Endothelial cell of umbilical vein (primary cell): ENCODE data around the gene SELENBP1. TPM values are rescaled to one million over a fixed set of nuclear protein-coding genes. Genes with fewer than 3 reads are reported as not detected.

Source experiments
- BruUV-seq: library from RNA; stranded (reverse); fragments of 400-500 nt; replicated peaks from 2 replicates; lab custom pipeline; 2021; lab: Mats Ljungman, UMichigan
- CTCF ChIA-PET: fragments of 300-600, 350-600 bp; sonication (Branson Sonifier 250); formaldehyde crosslinking; loops from one replicate; lab custom pipeline; 2021; ENCODE audit warnings: antibody characterized with exemption, inconsistent platforms; lab: Charles Lee
- POLR2A ChIA-PET: fragments of 300-600, 350-600 bp; sonication (Branson Sonifier 250); formaldehyde crosslinking; loops from one replicate; lab custom pipeline; 2021; ENCODE audit warnings: antibody characterized with exemption, inconsistent platforms; lab: Charles Lee
- DNase-seq: peaks from one replicate; pipeline ENCODE4 v3.0.0-alpha.2; 2011; ENCODE audit warnings: low read depth, low spot score
- FAIRE-seq: peaks from 2 replicates; lab custom pipeline; 2011; peaks lifted over from hg19 to GRCh38; lab: Jason Lieb, UNC
- H2AFZ ChIP-seq: 2 replicates; pipeline ENCODE4 v1.6.0; 2012; ENCODE audit warnings: low read depth, low read length, control low read depth, inconsistent platforms
- H3K27ac ChIP-seq: 2 replicates; pipeline ENCODE4 v1.5.1; 2011; ENCODE audit warnings: low read depth, mild to moderate bottlenecking, control low read depth, low read length, moderate library complexity; ENCODE audit not compliant: insufficient read depth
- H3K27me3 ChIP-seq, 2 experiments: 2 replicates each; pipeline versions ENCODE4 v1.6.0 to v1.6.1; 2011; ENCODE audit warnings: low read length in 2 of 2, mixed read lengths in 1 of 2; ENCODE audit not compliant: control insufficient read depth in 2 of 2, insufficient read depth in 2 of 2
- H3K36me3 ChIP-seq, 2 experiments: 2 replicates in 1 of 2; 3 replicates in 1 of 2; pipeline ENCODE4 v1.5.1; 2011; ENCODE audit warnings: low read length in 2 of 2, mild to moderate bottlenecking in 1 of 2, moderate library complexity in 1 of 2; ENCODE audit not compliant: control insufficient read depth in 2 of 2, insufficient read depth in 2 of 2; ENCODE audit errors: extremely low read depth in 1 of 2
- H3K4me1 ChIP-seq: 3 replicates; pipeline ENCODE4 v1.5.1; 2011; ENCODE audit warnings: mild to moderate bottlenecking, low read length; ENCODE audit not compliant: control insufficient read depth, insufficient read depth; ENCODE audit errors: extremely low read depth
- H3K4me2 ChIP-seq: 2 replicates; pipeline ENCODE4 v1.6.1; 2011; ENCODE audit warnings: low read length, control low read depth, mixed read lengths; ENCODE audit not compliant: insufficient read depth
- H3K4me3 ChIP-seq, 3 experiments: fragments of 200-600 bp in 1 of 3; sonication (generic), shearing (Covaris generic) in 1 of 3; replicated peaks in 1 of 3; 2 replicates each; pipeline ENCODE4 v1.5.1; 2011 to 2016; ENCODE audit warnings: control low read depth in 3 of 3, low read length in 3 of 3, mild to moderate bottlenecking in 2 of 3, inconsistent platforms in 1 of 3, low read depth in 1 of 3, moderate library complexity in 1 of 3; ENCODE audit not compliant: insufficient read depth in 1 of 3
- H3K79me2 ChIP-seq: 2 replicates; pipeline ENCODE4 v1.6.0; 2012; ENCODE audit warnings: low read length, inconsistent platforms; ENCODE audit not compliant: control insufficient read depth, insufficient read depth
- H3K9ac ChIP-seq: replicated peaks from 2 replicates; pipeline ENCODE3; 2011; ENCODE audit warnings: low read length, control low read depth; ENCODE audit not compliant: insufficient read depth; ENCODE audit errors: extremely low read depth
- H3K9me1 ChIP-seq: replicated peaks from 3 replicates; pipeline ENCODE4 v1.6.0; 2011; ENCODE audit warnings: mild to moderate bottlenecking, low read length; ENCODE audit not compliant: control insufficient read depth, insufficient read depth; ENCODE audit errors: extremely low read depth
- H3K9me3 ChIP-seq: replicated peaks from 2 replicates; pipeline ENCODE4 v1.5.1; 2012; ENCODE audit warnings: low read length, inconsistent platforms; ENCODE audit not compliant: control insufficient read depth, insufficient read depth
- H4K20me1 ChIP-seq: replicated peaks from 2 replicates; pipeline ENCODE3; 2011; ENCODE audit warnings: mild to moderate bottlenecking, low read length; ENCODE audit not compliant: control insufficient read depth, insufficient read depth; ENCODE audit errors: extremely low read depth
- CTCF ChIP-seq, 2 donors: IDR thresholded peaks; 1 replicate in 1 of 2; 2 replicates in 1 of 2; pipeline ENCODE4 v1.5.1; 2011; ENCODE audit warnings: low read length in 2 of 2, mild to moderate bottlenecking in 2 of 2, moderate library complexity in 2 of 2, control low read depth in 1 of 2, inconsistent platforms in 1 of 2, low read depth in 1 of 2; ENCODE audit not compliant: insufficient read depth in 1 of 2; ENCODE audit errors: extremely low read depth in 1 of 2
- EZH2 ChIP-seq: IDR thresholded peaks from 2 replicates; pipeline ENCODE4 v1.6.1; 2012; ENCODE audit warnings: borderline replicate concordance, low read depth, mild to moderate bottlenecking, moderate library complexity, low read length, inconsistent platforms; ENCODE audit not compliant: severe bottlenecking
- FOS ChIP-seq: IDR thresholded peaks from 2 replicates; pipeline ENCODE4 v1.6.1; 2011; ENCODE audit warnings: mild to moderate bottlenecking, low read length, moderate library complexity, borderline replicate concordance; ENCODE audit not compliant: insufficient read depth
- JUN ChIP-seq: IDR thresholded peaks from 2 replicates; pipeline ENCODE4 v1.6.1; 2011; ENCODE audit warnings: borderline replicate concordance, low read depth; ENCODE audit not compliant: insufficient read length, insufficient read depth
- MAX ChIP-seq: IDR thresholded peaks from 2 replicates; pipeline ENCODE4 v1.6.1; 2011; ENCODE audit not compliant: insufficient read depth, insufficient read length
- MYC ChIP-seq: IDR thresholded peaks from one replicate; pipeline ENCODE4 v1.6.1; 2011; ENCODE audit warnings: mild to moderate bottlenecking, low read depth, low read length
- POLR2A ChIP-seq: IDR thresholded peaks from 2 replicates; pipeline ENCODE4 v1.6.1; 2012; ENCODE audit warnings: low read depth, mild to moderate bottlenecking, control low read depth, low read length
- POLR2AphosphoS5 ChIP-seq: IDR thresholded peaks from 2 replicates; pipeline ENCODE4 v1.6.1; 2012; ENCODE audit warnings: low read depth, mild to moderate bottlenecking, control low read depth, low read length, moderate library complexity; ENCODE audit not compliant: insufficient read depth
- dilution Hi-C: fragments of 300-500 bp; cut with MboI; formaldehyde crosslinking; loops from one replicate; pipeline ENCODE4 v1.15.0; 2019; ENCODE audit warnings: low sequenced_read_pairs; ENCODE audit not compliant: extremely low pct_ligation_motif_present
- intact Hi-C: fragments of 100-400 bp; cut with micrococcal nuclease; formaldehyde crosslinking; loops from one replicate; pipeline ENCODE4 v1.10.0; 2022
- polyA plus RNA-seq, 4 experiments: library from polyadenylated mRNA; depleted of rRNA in 3 of 4; stranded (reverse) in 3 of 4; unstranded in 1 of 4; fragments of >200 nt; gene quantifications; 2 replicates each; pipeline versions ENCODE4 v1.2.1 to v1.2.3, GENCODE V29; 2011 to 2012; ENCODE audit warnings: missing spikeins in 1 of 4
- total RNA-seq: library from RNA; stranded (reverse); gene quantifications from 2 replicates; pipeline ENCODE4 v1.2.3, GENCODE V29; 2021

Gene SELENBP1
- total and polyA plus RNA-seq, 2 donors (not counting 3 experiments of a cell fraction or from before 2014, with no cell fraction given) = 18.0 to 40.6 TPM

- Histone ChIP-seq H3K79me2 (no peaks in the 10 kb centered on the region), H3K9me1 (no peaks in the 10 kb centered on the region), H3K27me3 (no peaks in the 10 kb centered on the region), H3K9me3 (no peaks in the 10 kb centered on the region), H2AFZ (no peak overlapping the region), H3K4me1 (no peaks in the 10 kb centered on the region), H3K4me3 (no peak overlapping the region), H4K20me1 (no peaks in the 10 kb centered on the region), H3K9ac (no peak overlapping the region), H3K36me3 (no peaks in the 10 kb centered on the region), H3K4me2 (no peak overlapping the region), H3K27ac (no peak overlapping the region)
- intact Hi-C loops (no loop called here), dilution Hi-C loops (no loop called here)
- TF ChIP-seq CTCF (IDR thresholded peaks at IDR 0.05; ENCODE audit: extremely low read depth in 1 of 2, insufficient read depth in 1 of 2, low read depth in 1 of 2, low read length in 2 of 2) (no peak), EZH2 (no peak), MYC (no peak), FOS (no peak), JUN (no peak), POLR2AphosphoS5 (no peak), POLR2A (no peak), MAX (no peak)
- CTCF ChIA-PET = no interaction called here
- no TSS peak for BruUV-seq
- DNase-seq = no peak
- POLR2A ChIA-PET = interaction anchor here (0.6 kb wide), 2 partner anchors 10 to 76 kb away, joined by 3 read pairs; no protein-coding TSS in a partner anchor
- no peak for FAIRE-seq
Measured at GRCh38 chr1:151362308-151363155, 10.0 kb downstream of the SELENBP1 start.
